ENCODE data around the gene MTAP.

The MTAP gene

GRCh38 chr9:21936161-21936560 lies 133.7 kb downstream of the MTAP start:
- no peaks in the 10 kb centered on the region for H3K36me3 ChIP-seq (ENCODE audit: control insufficient read depth, low read length)
- no peak overlapping the region for H3K4me3 ChIP-seq (ENCODE audit: low read length)
- no peak overlapping the region for H3K27ac ChIP-seq (ENCODE audit: low read depth, low read length)
- no peaks in the 10 kb centered on the region for H3F3A ChIP-seq (ENCODE audit: control insufficient read depth, insufficient read depth)
- H3K4me1 ChIP-seq (ENCODE audit: control insufficient read depth, low read length), result no peaks in the 10 kb centered on the region
- no peaks in the 10 kb centered on the region for H3K9me2 ChIP-seq (replicated peaks; ENCODE audit: control insufficient read depth, low read length)
- no peak overlapping the region for H3K4me2 ChIP-seq (ENCODE audit: low read length)
- no peaks in the 10 kb centered on the region for H3K27me3 ChIP-seq (ENCODE audit: control insufficient read depth, low read length)
- no peaks in the 10 kb centered on the region for H3K79me2 ChIP-seq (ENCODE audit: control insufficient read depth, low read length)
- H3K9me3 ChIP-seq (ENCODE audit: control insufficient read depth, insufficient read depth, low read length), result no peaks in the 10 kb centered on the region
- TF ChIP-seq EZH2phosphoT487 (IDR thresholded peaks at IDR 0.05; ENCODE audit: borderline replicate concordance, low read length), result no peak
- no peak for TF ChIP-seq CTCF (IDR thresholded peaks at IDR 0.05; ENCODE audit: low read depth, low read length, poor library complexity, severe bottlenecking)
- H4K20me1 ChIP-seq (ENCODE audit: control insufficient read depth, insufficient read depth, low read depth, low read length), result no peaks in the 10 kb centered on the region

DNA sequence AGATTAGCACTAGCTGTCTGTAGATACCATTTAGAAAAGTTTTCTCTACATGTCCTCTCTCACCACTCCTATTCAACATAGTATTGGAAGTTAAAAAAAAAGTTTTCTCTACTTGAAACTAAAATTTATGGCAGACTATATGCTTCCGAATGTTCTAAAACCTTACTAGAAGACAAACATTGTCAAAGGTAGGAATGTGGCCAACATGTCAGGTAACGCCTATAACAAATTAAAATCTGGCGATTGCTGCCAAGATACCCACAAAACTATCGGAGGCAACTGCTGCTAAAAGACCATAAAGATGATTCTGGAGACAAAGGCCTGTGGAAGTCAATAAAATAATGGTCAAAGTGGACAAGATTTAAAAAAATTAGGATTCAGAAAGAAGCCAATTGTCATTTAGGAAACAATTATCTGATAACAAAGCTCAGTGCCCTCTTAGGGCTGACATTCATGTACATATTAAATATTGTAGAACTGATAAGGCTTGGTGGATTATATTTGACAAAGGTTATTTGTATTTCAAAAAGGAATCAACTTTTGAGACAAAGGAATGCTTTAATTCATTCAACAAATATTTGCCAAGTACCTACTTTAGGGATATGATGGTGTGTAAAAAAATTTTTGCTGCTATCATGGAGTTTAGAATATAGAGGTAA lies 139.0 kb downstream of the MTAP start:
- Histone ChIP-seq H3K27me3 (ENCODE audit: control insufficient read depth, low read length) (no peaks in the 10 kb centered on the region), H4K20me1 (ENCODE audit: control insufficient read depth, insufficient read depth, low read depth, low read length) (no peaks in the 10 kb centered on the region), H3K36me3 (ENCODE audit: control insufficient read depth, low read length) (no peaks in the 10 kb centered on the region), H3K79me2 (ENCODE audit: control insufficient read depth, low read length) (no peaks in the 10 kb centered on the region), H3K4me3 (ENCODE audit: low read length) (no peak overlapping the region), H3K4me1 (ENCODE audit: control insufficient read depth, low read length) (no peaks in the 10 kb centered on the region), H3K4me2 (ENCODE audit: low read length) (no peak overlapping the region), H3K9me2 (replicated peaks; ENCODE audit: control insufficient read depth, low read length) (no peaks in the 10 kb centered on the region), H3K9me3 (ENCODE audit: control insufficient read depth, insufficient read depth, low read length) (no peaks in the 10 kb centered on the region), H3F3A (ENCODE audit: control insufficient read depth, insufficient read depth) (no peaks in the 10 kb centered on the region), H3K27ac (ENCODE audit: low read depth, low read length) (no peak overlapping the region)
- TF ChIP-seq CTCF (IDR thresholded peaks at IDR 0.05; ENCODE audit: low read depth, low read length, poor library complexity, severe bottlenecking) (no peak), EZH2phosphoT487 (IDR thresholded peaks at IDR 0.05; ENCODE audit: borderline replicate concordance, low read length) (no peak)

DNA sequence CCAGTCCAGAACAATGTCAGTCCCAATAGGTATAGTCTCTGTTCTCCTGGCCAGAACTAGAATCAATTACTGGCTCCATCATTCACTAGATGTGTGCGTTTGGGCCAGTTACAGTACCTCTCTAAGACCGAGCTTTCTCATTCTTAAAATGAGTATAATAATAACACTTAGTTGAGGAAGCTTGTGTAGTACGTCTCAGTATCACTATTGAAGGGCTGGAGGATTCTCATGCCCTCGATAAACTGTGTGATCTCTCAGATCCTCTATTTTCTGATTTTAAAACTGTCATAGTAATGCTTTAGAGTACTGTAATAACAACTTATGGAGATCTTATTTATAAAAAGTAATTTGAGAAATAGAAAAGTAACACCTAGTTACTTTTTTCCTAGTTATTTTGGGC lies 141.0 kb downstream of the MTAP start:
- no peaks in the 10 kb centered on the region for H3K27me3 ChIP-seq (ENCODE audit: control insufficient read depth, low read length)
- H3K4me1 ChIP-seq (ENCODE audit: control insufficient read depth, low read length), result no peaks in the 10 kb centered on the region
- H4K20me1 ChIP-seq (ENCODE audit: control insufficient read depth, insufficient read depth, low read depth, low read length), result no peaks in the 10 kb centered on the region
- no peaks in the 10 kb centered on the region for H3F3A ChIP-seq (ENCODE audit: control insufficient read depth, insufficient read depth)
- no peaks in the 10 kb centered on the region for H3K36me3 ChIP-seq (ENCODE audit: control insufficient read depth, low read length)
- H3K27ac ChIP-seq (ENCODE audit: low read depth, low read length), result no peak overlapping the region
- no peaks in the 10 kb centered on the region for H3K9me3 ChIP-seq (ENCODE audit: control insufficient read depth, insufficient read depth, low read length)
- H3K79me2 ChIP-seq (ENCODE audit: control insufficient read depth, low read length), result no peaks in the 10 kb centered on the region
- H3K4me2 ChIP-seq (ENCODE audit: low read length), result no peak overlapping the region
- TF ChIP-seq CTCF (IDR thresholded peaks at IDR 0.05; ENCODE audit: low read depth, low read length, poor library complexity, severe bottlenecking) (no peak), EZH2phosphoT487 (IDR thresholded peaks at IDR 0.05; ENCODE audit: borderline replicate concordance, low read length) (no peak)
- no peak overlapping the region for H3K4me3 ChIP-seq (ENCODE audit: low read length)
- no peaks in the 10 kb centered on the region for H3K9me2 ChIP-seq (replicated peaks; ENCODE audit: control insufficient read depth, low read length)

All from DOHH2 (cell line).